GM12872 (cell line): ENCODE measurements around the gene NOP10.

Source experiments
- TF ChIP-seq, protein P1 (sequence below): IDR thresholded peaks from 3 replicates; pipeline ENCODE4 v1.5.1; 2011; ENCODE audit warnings: low read depth, mild to moderate bottlenecking, low read length, moderate library complexity; ENCODE audit not compliant: insufficient read depth

Gene NOP10

DNA sequence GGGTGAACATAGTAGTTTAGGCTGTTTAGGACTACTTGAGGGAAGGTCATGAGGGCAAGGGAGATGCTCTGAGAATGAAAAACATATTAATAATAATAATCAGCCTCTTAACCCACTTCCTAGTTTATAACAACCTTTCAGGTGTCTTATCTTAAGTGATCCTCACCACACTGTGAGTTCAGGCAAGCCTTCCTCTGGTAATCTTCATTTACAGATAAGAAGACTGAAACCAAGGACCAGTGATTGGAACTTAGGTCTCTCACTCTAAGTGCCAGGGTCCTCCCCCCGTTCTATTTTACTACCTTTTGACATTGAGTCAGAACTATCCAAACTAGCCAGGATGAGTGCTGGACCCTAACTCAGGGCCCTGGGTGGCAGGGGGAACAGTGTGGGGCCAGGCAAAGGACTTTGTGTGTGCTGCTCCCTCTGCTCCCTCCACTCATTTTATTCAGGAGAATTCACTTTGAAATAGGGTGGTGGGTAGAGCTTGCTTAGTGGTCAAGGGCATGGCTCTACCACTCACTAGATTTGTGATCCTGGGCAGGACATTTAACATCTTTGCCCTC, 5.9 kb upstream of the NOP10 start:
- TF ChIP-seq, protein P1, sequence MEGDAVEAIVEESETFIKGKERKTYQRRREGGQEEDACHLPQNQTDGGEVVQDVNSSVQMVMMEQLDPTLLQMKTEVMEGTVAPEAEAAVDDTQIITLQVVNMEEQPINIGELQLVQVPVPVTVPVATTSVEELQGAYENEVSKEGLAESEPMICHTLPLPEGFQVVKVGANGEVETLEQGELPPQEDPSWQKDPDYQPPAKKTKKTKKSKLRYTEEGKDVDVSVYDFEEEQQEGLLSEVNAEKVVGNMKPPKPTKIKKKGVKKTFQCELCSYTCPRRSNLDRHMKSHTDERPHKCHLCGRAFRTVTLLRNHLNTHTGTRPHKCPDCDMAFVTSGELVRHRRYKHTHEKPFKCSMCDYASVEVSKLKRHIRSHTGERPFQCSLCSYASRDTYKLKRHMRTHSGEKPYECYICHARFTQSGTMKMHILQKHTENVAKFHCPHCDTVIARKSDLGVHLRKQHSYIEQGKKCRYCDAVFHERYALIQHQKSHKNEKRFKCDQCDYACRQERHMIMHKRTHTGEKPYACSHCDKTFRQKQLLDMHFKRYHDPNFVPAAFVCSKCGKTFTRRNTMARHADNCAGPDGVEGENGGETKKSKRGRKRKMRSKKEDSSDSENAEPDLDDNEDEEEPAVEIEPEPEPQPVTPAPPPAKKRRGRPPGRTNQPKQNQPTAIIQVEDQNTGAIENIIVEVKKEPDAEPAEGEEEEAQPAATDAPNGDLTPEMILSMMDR = no peak

- TF ChIP-seq, protein P1 = no peak
Measured at GRCh38 chr15:34347951-34348638, 5.2 kb upstream of the NOP10 start.

DNA sequence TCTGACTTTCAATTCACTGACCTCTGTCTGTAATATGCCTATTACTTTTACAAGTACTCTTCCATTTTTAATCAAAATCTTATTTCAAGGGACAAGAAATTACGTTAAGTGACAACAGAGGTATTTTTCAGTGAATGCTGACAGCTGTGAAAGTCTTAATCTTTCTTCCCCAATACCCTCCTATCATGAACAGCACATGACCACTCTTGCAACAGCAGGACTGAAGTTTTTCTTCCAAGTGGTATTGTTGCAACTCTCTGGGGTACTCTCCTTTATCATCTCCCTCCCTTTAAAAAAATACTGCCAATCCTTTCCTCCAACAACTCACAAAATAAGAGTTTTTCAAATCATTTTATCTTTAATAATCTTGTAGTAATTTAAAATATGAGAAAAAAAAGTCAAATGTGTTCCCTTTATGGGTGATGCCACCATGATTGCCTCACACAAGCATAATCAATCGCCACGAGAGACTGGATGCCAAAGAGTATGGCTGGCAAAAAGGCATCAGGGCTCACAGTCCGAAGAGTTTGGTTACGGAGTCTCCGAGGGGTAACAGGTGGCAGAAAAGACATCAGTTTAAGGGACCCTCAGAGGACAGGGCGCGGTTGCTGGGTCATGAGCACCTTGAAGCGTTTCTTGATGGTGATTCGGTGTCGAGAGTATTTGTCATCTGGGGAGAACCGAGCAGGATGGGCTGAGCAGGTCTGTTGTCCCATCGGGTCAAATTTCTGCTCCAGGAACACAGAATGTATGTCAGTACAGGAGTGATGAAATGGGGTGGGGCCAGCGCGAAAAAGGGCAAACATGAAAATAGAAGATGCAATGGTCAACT, 1.3 kb downstream of the NOP10 start:
- TF ChIP-seq, protein P1 = no peak

DNA sequence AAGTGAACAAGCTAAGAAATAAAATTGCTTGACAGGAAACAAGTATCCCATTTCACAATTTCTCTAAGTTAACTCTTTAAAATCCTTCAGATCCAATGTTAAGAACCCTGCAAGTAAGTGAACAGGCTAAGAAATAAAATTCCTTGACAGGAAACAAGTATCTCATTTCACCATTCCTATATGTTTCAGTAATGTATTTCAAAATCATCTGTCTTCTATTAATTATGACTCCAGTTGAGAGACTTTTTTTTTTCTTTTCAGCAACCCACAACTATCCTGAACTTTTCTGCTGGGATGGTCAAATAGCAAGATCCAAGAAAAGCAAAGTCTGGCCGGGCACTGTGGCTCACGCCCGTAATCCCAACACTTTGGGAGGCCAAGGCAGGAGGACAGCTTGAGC, 3.0 kb downstream of the NOP10 start:
- TF ChIP-seq, protein P1 = no peak

DNA sequence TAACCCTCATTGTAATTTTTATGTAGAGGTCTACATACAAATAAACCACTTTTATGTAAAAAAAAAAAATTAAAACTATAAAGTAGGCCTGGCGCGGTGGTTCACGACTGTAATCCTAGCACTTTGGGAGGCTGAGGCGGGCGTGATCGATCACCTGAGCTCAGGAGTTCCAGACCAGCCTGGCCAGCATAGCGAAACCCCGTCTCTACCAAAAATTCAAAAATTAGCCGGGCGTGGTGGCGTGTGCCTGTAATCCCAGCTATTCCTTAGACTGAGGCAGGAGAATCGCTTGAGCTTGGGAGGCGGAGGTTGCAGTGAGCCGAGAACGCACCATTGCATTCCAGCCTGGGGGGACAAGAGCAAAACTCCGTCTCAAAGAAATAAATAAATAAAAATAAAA, 4.6 kb downstream of the NOP10 start:
- TF ChIP-seq, protein P1 = no peak

DNA sequence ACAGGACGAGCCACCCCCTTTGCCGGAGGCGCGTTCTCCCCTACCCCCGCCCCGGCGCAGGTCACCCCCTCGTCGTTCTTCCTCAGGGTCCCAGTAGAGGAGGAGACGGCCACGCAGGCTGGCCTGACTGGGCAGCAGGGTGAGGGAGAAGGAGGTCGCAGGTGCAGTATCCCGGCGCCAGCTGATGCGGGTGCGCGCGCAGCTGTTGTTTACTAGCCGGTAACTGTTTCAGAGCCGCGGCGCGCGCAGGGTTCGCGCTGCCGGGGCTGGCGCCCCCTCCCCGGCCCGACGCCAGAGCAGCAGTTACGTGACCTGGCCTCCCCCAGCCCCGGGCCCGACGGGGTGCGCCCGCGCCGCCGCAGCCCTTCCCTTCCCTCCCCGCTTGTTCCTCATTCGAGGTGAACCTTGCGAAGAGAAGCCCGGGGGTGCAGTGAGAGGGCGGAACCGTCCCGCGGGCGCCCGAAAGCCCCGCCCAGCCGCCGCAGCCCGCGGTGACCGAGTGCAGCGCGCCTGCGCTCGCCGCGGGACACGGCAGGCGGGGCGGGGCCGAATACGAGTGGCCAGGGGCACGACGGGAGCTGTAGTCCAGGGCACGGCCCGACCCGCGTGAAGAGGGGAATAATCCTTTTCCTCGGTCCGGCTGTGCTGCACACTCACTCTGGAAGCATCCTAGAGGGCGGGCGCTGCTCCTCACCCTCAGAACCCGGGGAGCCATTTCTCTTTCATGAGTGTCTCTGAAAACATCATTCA, 5.2 kb downstream of the NOP10 start, which contains the start of gene SLC12A6:
Gene SLC12A6, minus strand, starts transcription at position 225 of the 750 bp plus-strand sequence. CDS start 1,101 bp downstream, outside the sequence.
- TF ChIP-seq, protein P1 = no peak
